T follicular helper cell (primary cell): Measurements from ENCODE around the gene PURA.
"Not testable (repeated sequence)": the region's sequence is repeated elsewhere in the genome, so short reads cannot be mapped to it uniquely, and the experiment has no call there.

Experiments used
- DNase-seq: peaks from one replicate; pipeline ENCODE4 v3.0.0-alpha.2; 2020; ENCODE audit warnings: low read depth

Gene PURA

DNA sequence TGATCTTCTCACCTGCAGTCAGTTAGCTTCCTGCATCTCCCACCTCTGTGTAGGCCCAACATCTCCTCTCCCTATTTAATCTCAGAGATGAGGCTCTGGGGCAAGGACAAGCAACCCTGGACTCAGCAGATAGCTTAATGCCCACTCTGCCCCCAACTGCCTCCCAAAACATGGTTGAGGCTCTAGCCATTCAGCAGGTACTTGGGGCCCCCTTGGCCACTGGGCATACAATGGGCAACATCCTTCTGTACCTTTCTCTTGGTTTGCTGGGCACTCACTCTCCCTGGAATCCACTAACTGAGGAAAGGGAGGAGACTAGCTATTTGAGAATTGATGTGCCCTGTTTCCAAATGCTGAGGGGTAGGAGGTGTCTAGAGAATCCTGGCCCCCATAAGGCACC lies 21.2 kb downstream of the PURA start:
- DNase-seq = no peak

DNA sequence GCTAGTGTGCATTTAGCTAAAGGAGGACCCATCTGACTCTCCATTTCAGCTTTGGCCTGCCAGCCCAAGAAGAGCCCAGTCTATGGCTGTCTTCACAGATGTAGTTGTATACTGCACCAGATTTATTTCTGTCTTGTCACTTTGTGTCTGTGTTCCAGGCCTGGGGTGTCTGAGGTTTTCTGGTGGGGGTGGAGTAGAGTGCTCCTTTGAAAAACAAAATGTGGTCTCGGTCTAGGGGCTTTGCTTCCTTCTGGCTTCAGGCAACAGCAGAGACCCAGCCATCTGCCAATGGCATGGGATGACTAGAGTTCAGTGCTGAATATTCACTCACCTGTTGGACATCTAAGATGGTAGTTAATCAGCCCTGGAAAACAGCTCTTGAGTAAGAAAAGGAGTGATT lies 22.7 kb downstream of the PURA start:
- no peak for DNase-seq

DNA sequence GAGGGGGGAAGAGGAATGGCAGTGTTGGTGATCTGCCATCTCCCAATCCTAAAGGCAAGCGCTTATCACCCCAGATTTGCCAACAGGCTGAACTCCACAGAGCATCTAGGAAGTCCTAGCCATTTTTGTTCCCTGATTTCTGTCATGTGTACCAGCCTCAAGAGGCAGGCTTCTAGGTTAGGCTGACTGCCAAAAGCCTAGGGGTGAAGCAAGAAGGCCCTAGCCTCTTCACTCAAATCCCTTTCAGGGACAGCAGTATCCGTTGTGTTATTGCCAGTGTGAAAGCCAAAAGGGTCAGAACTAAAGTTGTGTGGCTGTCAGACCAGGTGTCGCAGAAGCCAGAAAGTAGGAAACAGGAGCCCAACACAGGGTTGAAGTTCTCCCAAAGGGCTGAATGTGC lies 26.5 kb downstream of the PURA start:
- no peak for DNase-seq

DNA sequence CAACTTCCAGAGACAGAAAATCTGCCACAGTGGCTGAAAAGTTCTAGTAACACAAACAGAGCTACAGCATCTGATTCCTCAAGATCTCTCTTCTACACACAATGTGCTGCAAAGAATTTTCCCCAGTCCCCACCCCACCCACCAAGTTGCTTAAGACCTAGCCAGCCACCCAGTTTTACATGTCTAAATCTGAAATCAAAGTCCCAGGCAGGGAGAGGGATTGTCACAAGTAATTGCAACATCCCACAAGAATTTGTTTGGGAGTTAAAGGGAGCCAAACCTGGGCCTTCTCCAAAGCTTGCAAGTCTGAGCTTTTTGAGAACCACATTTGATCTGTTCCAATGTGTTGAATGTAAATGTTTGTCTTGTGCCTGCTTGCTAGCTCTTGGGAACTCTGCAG lies 27.3 kb downstream of the PURA start:
- DNase-seq = no peak

DNA sequence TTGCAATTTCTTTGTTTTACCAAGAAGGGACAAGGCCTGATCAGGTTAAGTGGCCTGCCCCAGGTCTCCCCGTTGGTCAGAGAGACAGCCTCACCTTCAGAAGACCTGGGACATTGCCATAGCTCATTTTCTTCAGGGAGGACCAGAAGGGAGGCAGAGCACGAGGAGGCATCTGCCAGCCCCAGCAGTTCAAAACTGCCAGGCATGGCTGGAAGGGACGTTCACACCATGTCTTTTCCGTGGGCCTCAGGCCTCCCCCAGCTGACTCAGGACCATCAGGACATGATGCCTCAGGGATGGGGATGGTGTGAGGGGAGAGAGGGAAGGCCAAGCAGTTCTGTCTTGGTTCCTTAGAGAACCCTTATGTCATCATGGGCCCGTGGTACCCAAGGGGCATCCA lies 28.3 kb downstream of the PURA start:
- no peak for DNase-seq

DNA sequence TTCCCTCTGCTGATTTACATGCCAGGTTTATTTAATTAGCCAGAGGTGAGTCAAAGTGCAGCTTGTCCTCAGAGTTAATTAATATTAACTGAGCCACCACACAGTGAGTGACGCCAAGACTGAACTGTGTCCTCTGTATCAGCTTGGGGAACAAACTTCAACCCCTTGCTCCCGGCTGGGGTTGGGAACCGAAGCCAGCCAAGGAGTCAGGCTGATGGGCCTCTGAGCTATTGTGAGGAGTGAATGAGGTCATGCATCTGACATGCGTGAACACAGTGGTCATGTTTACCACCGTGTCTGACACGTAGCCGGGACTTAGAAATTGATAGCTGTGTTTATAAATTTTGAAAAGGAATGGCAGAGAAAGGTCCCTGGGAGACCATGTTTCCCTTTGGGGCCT lies 28.9 kb downstream of the PURA start:
- DNase-seq = no peak

DNA sequence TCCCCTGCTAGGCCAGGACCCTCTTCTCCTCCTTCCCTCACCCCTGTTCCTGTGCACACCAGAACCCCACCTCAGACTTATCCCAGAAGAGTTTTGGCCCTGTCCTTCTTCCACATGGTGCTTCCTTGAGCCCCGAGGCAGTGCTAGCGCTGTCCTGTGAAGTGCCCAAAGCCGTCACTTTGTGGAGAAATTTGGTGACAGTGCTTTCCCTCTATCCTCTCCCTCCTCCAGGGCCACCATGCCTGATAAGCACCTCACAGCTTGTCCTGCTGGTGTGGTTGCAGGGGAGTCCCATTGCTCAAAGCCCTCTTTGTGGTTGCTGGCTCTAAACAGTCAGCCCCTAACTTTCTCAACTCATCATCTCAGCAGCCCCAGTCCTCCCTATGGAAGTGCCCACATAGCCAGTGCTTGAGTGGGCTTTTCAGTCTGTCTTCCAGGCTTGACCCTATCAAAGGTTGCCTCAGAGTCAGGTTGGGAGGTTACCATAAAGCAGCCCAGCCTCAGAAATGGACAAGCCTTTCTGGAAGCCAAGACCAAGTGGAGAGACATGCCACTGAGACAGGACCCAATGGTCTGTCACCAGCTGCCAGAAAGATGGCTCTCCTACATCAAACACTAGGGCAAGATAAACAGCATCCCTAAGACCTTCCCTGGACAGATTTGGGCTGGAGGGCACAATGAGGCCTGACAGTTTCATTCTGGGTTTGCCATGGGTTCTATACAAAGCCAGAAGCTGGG lies 29.8 kb downstream of the PURA start:
- no peak for DNase-seq

DNA sequence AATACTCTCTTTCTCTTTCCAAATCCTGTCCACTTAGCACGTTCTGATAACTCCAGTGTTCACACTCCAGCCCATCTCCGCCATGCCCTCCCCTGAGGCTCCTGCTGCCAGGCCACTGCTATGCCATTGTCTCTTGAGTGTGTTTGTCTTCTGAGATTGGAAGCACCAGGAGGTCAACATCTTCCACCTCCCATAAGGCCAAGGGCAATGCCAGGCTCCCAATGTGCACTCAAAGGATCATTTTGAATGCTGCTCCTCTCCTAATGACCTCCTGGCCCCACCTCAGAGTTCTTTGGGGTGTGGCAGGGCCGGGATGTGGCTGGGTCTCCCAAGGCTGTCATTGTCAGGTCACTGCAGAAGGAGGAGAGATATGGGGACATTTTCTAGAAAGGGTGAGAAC lies 31.3 kb downstream of the PURA start:
- no peak for DNase-seq

DNA sequence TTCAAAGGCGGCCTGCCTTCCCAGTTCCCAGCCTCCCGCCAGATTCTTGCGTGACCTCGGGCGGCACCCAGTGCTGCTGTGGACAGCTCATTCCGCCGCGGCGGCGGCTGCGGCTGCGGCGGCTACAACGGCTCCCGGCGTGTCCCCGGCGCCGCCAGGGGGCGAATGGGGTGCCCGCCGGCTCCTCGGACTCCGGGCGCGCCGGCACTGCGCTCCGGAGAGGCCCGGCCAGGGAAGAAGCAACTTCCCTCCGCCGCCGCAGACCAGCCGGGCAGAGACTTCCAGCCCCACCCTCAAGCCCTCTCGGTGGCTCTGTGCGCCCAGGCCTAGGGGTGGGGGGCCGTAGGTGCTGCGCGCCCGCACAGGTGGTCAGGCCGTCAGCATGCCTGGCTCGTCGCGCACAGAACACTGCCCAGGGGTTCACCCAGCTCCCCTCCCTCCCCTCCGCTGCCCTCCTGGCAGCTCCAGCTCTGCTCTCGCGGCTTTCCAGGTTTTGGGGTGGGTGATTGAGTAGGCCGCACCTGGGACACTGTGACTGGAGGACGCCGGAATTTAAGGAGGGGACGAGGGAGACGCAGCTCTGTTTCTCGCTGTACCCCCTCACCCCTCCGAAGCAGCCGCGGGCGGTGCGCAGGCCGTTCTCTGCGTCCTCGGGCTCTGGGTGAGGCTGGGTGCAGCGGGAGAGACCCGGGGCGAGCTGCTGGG lies 32.1 kb downstream of the PURA start:
- DNase-seq = peak; percentile 29

DNA sequence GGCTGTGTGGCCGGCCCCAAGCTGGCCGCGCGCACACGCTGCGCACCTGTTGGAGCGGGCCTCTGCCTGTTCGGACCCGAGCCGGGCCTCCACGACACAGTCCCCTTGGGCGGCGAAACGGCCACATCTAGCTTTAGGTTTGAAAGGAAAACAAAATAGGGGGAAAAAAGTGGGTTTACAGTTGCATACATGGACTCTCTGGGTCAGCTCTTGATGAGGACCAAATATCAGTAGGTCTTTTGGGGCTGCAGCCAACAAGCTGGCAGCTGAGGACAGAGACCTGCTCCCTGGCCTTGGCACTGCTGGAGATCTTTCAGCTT lies 32.6 kb downstream of the PURA start:
- no peak for DNase-seq

DNA sequence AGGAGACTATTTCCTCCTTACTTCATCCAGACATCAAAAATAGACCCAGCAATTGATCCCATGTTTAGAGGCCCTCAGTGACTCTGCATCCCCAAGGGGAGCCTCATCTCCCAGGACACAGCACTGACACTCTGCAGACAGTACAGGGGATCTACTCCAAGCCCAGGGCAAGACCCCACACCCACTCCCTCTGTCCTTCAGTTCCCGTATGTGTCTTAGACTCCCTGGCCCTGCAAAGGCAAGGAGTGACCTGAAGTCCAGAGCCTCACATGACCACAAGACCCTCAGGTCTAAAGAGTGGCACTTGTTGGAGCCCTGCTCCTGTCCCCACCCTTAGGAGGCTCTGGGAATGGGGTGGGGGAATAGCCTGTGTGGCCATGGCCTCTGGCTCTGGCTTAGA lies 33.6 kb downstream of the PURA start:
- DNase-seq = no peak

DNA sequence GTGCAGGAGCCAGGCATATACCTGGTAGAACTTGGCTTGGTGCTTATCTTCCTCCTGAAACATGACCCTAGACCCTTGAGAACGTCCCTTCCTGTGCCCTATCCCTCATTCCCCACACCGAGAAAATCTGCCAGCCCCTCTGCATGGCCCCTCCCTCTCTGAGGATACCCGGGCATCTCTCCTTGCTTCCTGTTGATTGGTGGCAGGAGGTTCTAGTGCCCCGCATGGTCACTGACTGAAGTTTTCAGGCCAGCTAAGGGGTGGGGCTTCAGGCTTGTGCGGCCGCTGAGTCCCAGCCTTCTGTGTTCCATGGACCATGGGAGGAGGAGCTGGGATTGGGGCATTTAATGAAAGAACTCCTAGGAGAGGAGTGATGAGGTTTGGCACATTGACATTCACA lies 34.6 kb downstream of the PURA start:
- DNase-seq = no peak

DNA sequence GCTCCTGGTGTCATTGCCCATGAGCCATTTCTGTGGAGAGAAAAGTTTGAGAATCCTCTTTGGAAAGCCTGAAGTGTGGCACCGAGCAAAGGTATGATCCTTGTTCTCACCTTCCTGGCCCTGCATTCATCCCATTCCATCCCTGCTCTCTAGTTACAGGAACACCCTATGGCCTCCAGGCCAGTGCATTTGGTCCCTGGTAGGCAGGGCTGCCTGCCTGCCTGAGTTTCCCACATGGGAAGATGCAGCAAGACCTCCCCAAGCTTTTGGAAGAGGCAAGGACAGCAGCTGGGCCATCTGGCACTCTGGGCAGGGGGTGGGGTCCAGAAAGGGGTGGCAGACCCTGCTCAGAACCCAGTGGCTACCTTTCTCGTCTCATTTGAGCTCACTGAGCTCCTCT lies 36.3 kb downstream of the PURA start:
- DNase-seq = no peak

DNA sequence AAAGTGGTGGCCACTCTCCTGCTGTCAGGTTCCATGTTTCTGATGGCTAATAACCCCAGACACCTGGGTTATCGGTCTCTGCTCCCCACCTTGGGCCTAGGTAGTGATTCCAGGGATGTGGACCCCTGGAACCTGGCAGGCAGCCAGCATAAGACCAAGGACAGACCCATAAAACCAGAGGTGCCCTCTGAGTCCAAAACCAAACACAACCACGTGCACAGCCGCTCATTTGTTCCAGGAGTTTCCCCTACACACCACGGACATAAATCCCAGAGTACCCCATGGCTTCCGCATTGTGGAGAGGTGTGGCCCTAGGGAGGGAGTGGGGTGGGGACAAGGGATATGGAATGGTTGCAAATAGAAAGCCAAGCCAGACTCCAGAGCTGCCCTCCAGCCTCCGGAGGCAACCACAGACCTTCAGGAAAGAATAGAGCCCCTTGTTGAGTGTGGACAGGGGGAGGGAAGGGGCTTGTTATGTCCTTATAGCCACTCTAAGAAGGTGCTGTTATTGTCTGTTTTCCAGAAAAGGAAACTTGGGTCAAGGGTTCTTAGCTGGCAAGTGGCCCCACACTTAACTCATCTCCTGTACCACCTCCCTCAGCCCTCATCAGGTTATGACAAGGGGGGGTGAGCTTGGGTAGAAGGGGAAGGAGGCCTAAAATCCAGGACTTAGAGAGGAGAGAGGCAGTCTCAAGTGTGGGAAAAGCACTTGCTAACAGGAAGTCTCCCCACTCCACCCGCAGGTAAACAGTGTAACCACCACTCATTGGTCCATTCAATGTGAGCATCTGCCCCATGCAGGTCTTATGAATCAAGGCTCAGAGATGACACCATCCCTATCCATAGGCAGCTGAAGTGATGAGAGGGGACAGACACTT lies 37.5 kb downstream of the PURA start:
- DNase-seq = no peak

DNA sequence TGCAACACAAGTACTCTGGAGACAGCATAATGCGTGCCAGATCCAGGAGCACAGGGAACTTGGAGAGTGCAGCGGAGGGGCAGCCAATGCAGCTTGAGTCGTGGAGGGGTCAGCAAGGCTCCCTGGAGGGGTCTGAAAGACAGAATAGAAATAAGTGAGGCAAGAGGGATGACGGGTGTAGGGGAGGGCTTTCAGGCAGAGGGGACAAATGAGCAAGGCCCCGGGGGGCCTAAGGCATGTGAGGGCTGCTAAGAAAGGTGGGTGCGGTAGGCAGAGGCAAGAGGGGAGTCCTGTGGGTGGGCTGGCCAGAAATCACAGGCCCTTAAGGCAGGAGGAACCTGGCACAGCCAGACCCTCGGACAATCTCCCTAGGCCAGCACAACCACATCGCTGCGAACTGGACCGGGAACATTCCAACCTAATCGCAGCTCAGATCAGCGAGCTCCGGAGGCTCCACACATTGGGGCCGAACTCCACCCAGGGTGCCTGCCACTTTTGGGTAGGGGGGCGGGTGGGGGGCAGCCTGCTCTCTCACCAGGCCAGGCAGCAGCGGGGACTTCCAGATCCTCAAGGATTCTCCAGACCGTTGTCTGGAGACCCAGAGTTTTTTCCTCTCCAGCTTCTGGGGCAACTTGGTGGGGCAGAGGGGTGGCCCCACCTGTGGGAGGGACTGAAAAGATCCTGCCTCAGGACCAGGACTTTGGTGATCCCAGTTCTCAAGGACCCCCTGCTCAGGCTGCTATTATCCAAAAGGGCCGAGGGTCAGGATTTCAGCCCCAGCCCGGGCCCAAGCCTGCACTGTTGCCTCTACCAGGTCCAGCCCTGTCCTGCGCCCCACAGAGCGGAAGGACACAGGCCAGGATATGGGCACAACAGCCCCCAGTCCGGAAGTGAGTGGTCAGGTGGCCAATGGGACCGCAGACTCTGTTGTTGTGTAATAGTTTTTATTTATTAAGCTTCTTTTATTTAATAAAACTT lies 38.4 kb downstream of the PURA start:
- DNase-seq = no peak

DNA sequence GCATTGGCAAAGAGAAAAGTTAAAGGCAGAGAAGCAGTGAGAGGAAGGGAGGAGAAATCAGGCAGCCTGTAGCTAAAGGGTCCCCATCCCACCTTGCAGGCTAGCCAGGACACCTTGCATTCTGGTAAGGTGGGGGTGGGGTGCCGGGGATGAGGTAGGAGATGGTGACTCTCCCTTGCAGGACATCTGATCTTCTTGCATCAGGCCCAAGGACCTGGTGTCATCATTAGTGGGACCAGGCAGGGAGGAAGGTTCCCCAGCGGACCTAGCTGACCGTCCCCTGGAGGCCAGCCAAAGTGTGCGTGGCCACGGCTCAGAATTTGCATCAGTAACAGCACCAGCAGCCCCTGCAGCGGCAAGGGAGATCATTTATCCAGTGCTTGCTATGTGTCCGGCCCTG lies 39.3 kb downstream of the PURA start:
- no peak for DNase-seq

DNA sequence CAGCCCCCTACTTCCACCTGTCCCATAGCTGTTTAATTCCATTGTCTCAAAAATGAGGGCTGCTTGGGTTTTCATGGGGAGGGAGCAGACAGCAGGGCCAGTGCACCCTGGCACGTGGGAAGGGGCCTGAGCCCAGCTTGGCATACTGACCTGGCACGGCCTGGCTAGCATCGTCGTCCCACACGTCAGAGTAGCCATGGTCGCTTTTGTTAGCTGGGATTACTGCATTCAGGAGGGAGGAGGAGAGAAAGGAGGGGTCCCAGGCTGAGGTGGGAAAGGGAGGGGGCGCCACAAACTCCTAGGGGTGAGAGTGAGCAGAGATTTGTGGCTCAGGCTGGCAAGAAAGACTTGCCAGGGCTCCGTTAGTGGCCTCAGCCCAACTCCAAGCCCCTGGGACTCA lies 40.0 kb downstream of the PURA start:
- no peak for DNase-seq

DNA sequence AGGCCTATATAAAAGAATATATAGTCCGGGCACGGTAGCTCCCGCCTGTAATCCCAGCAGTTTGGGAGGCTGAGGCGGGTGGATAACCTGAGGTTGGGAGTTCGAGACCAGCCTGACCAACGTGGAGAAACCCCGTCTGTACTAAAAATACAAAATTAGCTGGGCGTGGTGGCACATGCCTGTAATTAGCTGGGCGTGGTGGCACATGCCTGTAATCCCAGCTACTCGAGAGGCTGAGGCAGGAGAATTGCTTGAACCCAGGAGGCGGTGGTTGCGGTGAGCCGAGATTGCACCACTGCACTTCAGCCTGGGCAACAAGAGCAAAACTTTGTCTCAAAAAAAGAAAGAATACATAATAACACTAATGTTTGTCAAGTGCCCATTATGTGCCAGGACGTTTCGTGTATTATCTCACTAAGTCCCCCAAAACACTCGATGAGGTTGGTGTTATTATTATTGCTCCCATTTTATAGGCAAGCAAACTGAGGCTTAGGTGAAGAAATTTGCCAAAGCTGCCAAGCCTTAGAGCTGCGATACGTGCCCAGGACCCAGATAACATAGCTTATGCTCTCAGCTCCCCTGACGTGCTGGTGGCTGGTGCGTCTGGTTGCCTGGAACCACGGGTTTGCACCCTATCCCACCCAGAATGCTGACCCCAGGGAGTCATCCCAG lies 40.9 kb downstream of the PURA start:
- not testable (repeated sequence) for DNase-seq

DNA sequence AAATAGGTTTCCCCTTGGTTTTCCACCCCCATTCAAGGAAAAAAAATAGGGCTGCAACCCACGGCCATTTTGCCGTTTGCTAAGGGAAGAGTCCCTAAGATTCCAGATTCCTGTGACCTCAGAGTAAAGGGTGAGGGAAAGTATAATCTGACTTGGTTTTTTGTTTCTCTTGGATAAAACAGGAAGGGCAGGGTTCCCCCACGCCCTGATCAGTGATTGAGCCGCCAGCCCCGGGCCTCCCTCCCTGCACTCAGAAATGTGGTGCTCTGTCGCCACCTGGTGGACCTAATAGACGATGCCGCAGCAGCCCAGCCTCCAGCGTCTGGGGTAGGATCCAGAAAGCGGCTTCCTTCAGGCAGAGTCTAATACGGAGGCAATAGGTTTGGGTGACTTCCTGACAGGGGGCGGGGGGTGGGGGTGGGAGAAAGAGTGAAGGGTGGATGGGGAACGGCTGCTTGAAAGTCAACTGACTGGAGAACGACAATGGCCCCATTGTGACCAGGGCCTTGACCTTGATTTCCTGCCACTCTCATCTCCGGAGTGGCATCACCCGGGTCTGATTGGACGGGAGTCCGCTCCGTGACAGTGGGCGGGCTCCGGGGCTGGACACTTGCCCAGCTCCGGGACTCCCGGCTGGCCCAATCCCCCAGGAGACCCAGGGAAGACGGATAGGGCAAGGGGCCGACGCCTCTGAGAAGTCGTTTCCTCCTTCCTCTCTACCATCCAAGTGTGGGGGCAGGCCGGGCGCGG lies 43.3 kb downstream of the PURA start:
- peak; percentile 79 for DNase-seq
